Adrenal gland (tissue), 12 donors: ENCODE measurements around the gene ARHGDIA. TPM values are rescaled to one million over a fixed set of nuclear protein-coding genes. Genes with fewer than 3 reads are reported as not detected.

Source experiments
- DNase-seq, 7 donors: peaks; one replicate each; pipeline ENCODE4 v3.0.0-alpha.2; 2019 to 2020
- H3K27ac ChIP-seq, 5 donors: fragments of 200-600 bp; sonication (generic) in 4 of 5; 1 replicate in 3 of 5; 2 replicates in 2 of 5; pipeline versions ENCODE4 v1.5.1 to v1.8.0; 2016 to 2020; ENCODE audit warnings: mild to moderate bottlenecking in 1 of 5
- H3K27me3 ChIP-seq: fragments of 200-600 bp; 2 replicates; pipeline ENCODE4 v1.8.0; 2021
- H3K36me3 ChIP-seq, 2 donors: fragments of 200-600 bp; replicated peaks in 1 of 2; 1 replicate in 1 of 2; 2 replicates in 1 of 2; pipeline versions ENCODE4 v1.5.1 to v1.8.0; 2018 to 2022
- H3K4me1 ChIP-seq, 2 donors: fragments of 200-600 bp; replicated peaks in 1 of 2; 1 replicate in 1 of 2; 2 replicates in 1 of 2; pipeline versions ENCODE4 v1.5.1 to v1.8.0; 2018 to 2021
- H3K4me3 ChIP-seq, 4 donors: fragments of 200-600 bp; sonication (generic) in 3 of 4; one replicate each; pipeline ENCODE4 v1.5.1; 2016 to 2018
- H3K9me3 ChIP-seq, 3 donors: fragments of 200-600 bp; sonication (generic) in 1 of 3; replicated peaks in 1 of 3; 1 replicate in 2 of 3; 2 replicates in 1 of 3; pipeline versions ENCODE4 v1.5.1 to v1.8.0; 2016 to 2021
- POLR2A ChIP-seq, 2 donors: fragments of 450-650 bp; IDR thresholded peaks; one replicate each; pipeline ENCODE4 v1.6.1; 2017; ENCODE audit warnings: antibody characterized with exemption in 2 of 2, mild to moderate bottlenecking in 2 of 2, moderate library complexity in 1 of 2
- WGBS, 4 donors: extraction: QIAGEN DNeasy Blood & Tissue Kit in 2 of 4; methylation state at CpG; one replicate each; pipeline versions ENCODE4 v1.1.5 to v1.1.7; 2013 to 2017; 5-methylcytosine and 5-hydroxymethylcytosine counted together
- intact Hi-C, 2 donors: fragments of 100-400 bp; cut with DNase I; formaldehyde crosslinking; loops; one replicate each; pipeline versions ENCODE4 v1.14.1 to v1.15.0; 2022 to 2023
- polyA plus RNA-seq, 3 donors: library from polyadenylated mRNA; stranded (reverse); fragments of 200-250 nt in 2 of 3; fragments of 350-450 nt in 1 of 3; fragmentation: Illumina TruSeq in 1 of 3; extraction: RNeasy Lipid Tissue Mini Kit (QIAGEN cat#74804) in 1 of 3; gene quantifications; one replicate each; pipeline ENCODE4 v1.2.3, GENCODE V29; 2013 to 2014
- total RNA-seq, 9 donors: library from RNA; depleted of rRNA in 4 of 9; stranded (reverse); fragments of >200 nt in 4 of 9; fragments of 120-200 nt in 1 of 9; fragmentation: NEBNext Ultra II Directional in 1 of 9; extraction: Animal tissue kit (Norgen Biotek cat#: 25700) in 1 of 9; gene quantifications; one replicate each; pipeline versions ENCODE4 v1.1.0 to v1.2.4, GENCODE V29; 2013 to 2023
- TF ChIP-seq, protein P1 (sequence below), 6 experiments: fragments of 450-650 bp in 4 of 6; fragments of 200-600 bp in 2 of 6; sonication (generic) in 1 of 6; IDR thresholded peaks; 1 replicate in 5 of 6; 2 replicates in 1 of 6; pipeline versions ENCODE4 v1.5.1 to v1.8.0; 2016 to 2021; ENCODE audit warnings: antibody characterized with exemption in 6 of 6, mild to moderate bottlenecking in 2 of 6, moderate library complexity in 1 of 6
- donor health status: healthy with polysubstance abuse.
- donor health status: Bipolar disorder and iron deficiency.
- donor health status: DM: yes; HTN: yes; CAD: no.
- donor health status: DM: no; HTN: no; CAD: no.
- donor health status: DM: no; HTN: no; CAD: no.
- donor health status: DM: yes; HTN: yes; CAD: no.

The ARHGDIA gene
- total and polyA plus RNA-seq, 12 donors, result 123 to 491 (median 227) TPM

DNA sequence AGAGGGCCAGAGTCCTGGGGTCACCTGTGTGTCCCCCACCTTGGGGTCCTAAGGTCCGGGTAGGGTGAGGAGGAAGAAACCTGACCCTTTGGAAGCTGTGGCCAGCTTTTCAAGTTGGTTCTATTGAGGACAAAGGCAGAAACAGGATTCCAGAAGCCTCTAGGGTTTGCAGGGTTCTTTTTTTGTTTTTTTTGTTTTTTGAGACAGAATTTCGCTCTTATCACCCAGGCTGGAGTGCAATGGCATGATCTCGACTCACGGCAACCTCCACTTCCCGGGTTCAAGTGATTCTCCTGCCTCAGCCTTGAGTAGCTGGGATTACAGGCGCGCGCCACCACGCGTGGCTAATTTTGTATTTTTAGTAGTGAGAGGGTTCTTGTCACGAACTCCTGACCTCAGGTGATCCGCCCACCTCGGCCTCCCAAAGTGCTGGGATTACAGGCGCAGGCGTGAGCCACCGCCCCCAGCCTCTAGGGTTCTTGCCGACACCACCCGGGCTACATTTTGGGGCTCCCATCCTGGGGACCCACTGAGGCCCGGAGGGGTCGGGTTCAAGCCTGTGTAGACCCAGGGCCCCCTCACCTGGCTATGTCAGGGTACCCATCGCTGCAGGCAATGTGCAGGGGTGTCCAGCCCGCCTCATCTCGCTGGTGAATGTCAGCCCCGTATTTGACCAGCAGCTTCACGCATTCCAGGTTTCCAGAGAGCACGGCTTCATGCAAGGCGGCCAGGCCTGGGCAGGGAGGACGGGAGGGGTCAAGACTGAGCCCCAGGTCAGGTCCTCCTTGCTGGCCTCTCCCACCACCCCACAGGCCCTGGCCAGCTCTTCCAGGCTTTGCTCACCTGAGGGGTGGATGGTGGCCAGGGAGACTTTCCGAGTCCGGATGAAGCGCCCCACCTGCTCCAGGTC, 37.0 kb downstream of the ARHGDIA start:
- Histone ChIP-seq H3K27ac (peak overlapping the region in 3 of 5 donors; percentile 81 to 89 (median 88)), H3K4me1 (peaks cover 16 to 22% of the 10 kb centered on the region in 2 donors), H3K9me3 (no peaks in the 10 kb centered on the region), H3K27me3 (no peaks in the 10 kb centered on the region), H3K4me3 (peak overlapping the region in 3 of 4 donors; percentile 48 to 93 (median 53)), H3K36me3 (no peaks in the 10 kb centered on the region)
- DNase-seq, result no peak
- TF ChIP-seq, protein P1, sequence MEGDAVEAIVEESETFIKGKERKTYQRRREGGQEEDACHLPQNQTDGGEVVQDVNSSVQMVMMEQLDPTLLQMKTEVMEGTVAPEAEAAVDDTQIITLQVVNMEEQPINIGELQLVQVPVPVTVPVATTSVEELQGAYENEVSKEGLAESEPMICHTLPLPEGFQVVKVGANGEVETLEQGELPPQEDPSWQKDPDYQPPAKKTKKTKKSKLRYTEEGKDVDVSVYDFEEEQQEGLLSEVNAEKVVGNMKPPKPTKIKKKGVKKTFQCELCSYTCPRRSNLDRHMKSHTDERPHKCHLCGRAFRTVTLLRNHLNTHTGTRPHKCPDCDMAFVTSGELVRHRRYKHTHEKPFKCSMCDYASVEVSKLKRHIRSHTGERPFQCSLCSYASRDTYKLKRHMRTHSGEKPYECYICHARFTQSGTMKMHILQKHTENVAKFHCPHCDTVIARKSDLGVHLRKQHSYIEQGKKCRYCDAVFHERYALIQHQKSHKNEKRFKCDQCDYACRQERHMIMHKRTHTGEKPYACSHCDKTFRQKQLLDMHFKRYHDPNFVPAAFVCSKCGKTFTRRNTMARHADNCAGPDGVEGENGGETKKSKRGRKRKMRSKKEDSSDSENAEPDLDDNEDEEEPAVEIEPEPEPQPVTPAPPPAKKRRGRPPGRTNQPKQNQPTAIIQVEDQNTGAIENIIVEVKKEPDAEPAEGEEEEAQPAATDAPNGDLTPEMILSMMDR (IDR thresholded peaks at IDR 0.05), result no peak
- no peak for TF ChIP-seq POLR2A (IDR thresholded peaks at IDR 0.05)
- intact Hi-C loops, result no loop called here
- 87 to 89% (median 88%) methylated on average over 25 to 31 of the region's 31 CpGs for WGBS, 4 donors

DNA sequence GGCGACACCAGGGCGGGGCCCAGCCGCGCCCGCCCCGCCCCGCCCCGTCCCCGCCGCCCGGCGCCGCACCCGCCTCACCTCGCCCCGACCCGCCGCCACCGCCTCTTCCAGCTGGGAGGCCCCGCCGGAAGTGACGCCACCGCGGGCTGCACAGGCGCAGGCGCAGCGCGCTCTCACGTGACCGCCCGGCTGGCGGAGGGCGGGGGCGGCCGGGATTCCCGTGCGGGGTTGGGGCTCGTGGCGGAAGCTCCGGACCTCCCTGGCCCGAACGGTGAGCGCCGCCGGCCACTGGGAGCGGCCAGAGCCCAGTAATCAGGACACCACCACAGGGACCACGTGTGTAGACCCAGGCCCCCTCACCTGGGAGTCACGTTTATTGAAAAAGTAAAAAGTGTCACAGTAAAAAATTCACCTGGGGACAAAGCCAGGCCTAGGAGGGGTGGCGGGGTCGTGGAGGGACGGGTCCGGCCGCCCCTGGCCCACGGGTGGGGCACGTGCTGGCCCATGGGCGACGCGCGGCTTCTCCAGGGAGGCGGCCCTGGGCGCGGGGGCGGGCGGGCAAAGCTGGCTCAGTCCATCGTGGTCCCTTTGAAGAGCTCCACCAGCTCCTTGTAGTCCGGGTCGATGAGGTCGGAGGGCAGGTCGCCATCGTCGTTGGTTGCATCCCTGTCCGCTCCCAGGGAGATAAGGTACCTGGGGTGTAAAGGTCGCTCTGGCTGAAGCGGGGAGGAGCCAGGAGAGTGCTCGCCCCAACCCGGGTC, 37.8 kb downstream of the ARHGDIA start, which contains the start of gene MCRIP1:
Gene MCRIP1, minus strand, starts transcription at position 132 of the 761 bp plus-strand sequence. CDS start 8,785 bp downstream, outside the sequence.
- Histone ChIP-seq H3K4me3 (peak within 1 kb of the TSS; percentile 39 to 93 (median 60)), H3K4me1 (peaks cover 16 to 27% of the 10 kb centered on the region in 2 donors), H3K27ac (peak within 1 kb of the TSS; percentile 39 to 89 (median 81)), H3K9me3 (no peaks in the 10 kb centered on the region), H3K36me3 (no peaks in the 10 kb centered on the region), H3K27me3 (no peaks in the 10 kb centered on the region)
- TF ChIP-seq POLR2A (IDR thresholded peaks at IDR 0.05), result peak; percentile 85 to 88
- TF ChIP-seq, protein P1 (IDR thresholded peaks at IDR 0.05), result no peak
- intact Hi-C loops, result no loop called here
- peak; percentile 94 to 97 (median 96) for DNase-seq
- WGBS, 4 donors, result 2 to 14% (median 2%) methylated on average over 16 to 76 of the region's 76 CpGs

DNA sequence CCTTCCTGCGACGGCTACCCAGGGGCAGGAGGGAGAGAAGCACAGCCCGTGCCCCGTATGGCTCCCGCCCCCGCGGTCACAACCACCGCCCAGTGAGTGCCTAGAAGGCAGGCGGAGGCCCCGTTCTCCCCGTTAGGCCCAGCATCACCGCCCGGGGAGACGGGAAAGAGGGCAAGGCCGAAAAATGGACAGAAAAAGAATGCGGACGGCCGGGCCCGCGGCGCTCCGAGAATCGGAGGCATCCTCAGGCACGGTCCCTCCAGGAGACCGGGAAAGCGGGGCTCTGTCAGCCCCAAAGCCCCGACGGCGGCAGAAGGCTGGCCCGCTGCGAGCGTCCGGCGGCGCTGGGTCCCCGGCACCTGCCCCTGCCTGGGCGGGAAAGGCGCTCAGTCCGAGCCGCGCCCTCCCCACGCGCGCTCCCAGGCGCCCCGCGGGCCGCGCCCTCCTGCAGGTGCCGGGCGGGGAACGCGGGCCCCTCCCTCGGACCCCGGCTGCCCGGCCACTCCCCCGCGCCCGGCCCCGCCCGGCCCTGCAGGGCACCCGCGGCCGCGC, 38.5 kb downstream of the ARHGDIA start:
- H3K9me3 ChIP-seq, result no peaks in the 10 kb centered on the region
- peak overlapping the region; percentile 39 to 82 (median 70) for H3K27ac ChIP-seq
- TF ChIP-seq, protein P1 (IDR thresholded peaks at IDR 0.05), result no peak
- TF ChIP-seq POLR2A (IDR thresholded peaks at IDR 0.05), result no peak
- no peaks in the 10 kb centered on the region for H3K36me3 ChIP-seq
- H3K4me1 ChIP-seq, result peaks cover 16 to 27% of the 10 kb centered on the region in 2 donors
- no peaks in the 10 kb centered on the region for H3K27me3 ChIP-seq
- intact Hi-C loops, result no loop called here
- H3K4me3 ChIP-seq, result peak overlapping the region; percentile 35 to 68 (median 46)
- DNase-seq, result peak in 3 of 7 donors; percentile 41 to 56 (median 52)
- 0 to 1% (median 0%) methylated on average over 2 to 65 of the region's 65 CpGs for WGBS, 4 donors
